ENCODE data around the gene S1PR2.

GRCh38 chr19:10270616-10271394 lies 39.7 kb upstream of the S1PR2 start, which contains the start of gene ICAM1:
- TF ChIP-seq POLR2A (IDR thresholded peaks at IDR 0.05) (peak; percentile 58 to 92), POLR2AphosphoS5 (IDR thresholded peaks at IDR 0.05) (peak in 2 of 3 donors; percentile 70 to 93)
- TF ChIP-seq, protein P1, sequence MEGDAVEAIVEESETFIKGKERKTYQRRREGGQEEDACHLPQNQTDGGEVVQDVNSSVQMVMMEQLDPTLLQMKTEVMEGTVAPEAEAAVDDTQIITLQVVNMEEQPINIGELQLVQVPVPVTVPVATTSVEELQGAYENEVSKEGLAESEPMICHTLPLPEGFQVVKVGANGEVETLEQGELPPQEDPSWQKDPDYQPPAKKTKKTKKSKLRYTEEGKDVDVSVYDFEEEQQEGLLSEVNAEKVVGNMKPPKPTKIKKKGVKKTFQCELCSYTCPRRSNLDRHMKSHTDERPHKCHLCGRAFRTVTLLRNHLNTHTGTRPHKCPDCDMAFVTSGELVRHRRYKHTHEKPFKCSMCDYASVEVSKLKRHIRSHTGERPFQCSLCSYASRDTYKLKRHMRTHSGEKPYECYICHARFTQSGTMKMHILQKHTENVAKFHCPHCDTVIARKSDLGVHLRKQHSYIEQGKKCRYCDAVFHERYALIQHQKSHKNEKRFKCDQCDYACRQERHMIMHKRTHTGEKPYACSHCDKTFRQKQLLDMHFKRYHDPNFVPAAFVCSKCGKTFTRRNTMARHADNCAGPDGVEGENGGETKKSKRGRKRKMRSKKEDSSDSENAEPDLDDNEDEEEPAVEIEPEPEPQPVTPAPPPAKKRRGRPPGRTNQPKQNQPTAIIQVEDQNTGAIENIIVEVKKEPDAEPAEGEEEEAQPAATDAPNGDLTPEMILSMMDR (IDR thresholded peaks at IDR 0.05), result no peak

All from suprapubic skin (tissue), 4 donors.